SU-DHL-6 (cell line): ENCODE results near the gene ADAMTS14.
"Not testable (repeated sequence)": the region's sequence is repeated elsewhere in the genome, so short reads cannot be mapped to it uniquely, and the experiment has no call there.

Experiments
- H2AFZ ChIP-seq: fragments of 200-600 bp; sonication (generic); 2 replicates; pipeline ENCODE4 v1.6.1; 2014; ENCODE audit warnings: low read depth, mild to moderate bottlenecking, moderate library complexity, mixed read lengths, antibody characterized with exemption, low read length; ENCODE audit not compliant: severe bottlenecking
- H3F3A ChIP-seq: fragments of 200-600 bp; shearing (Covaris generic); 2 replicates; pipeline ENCODE4 v1.6.0; 2016; ENCODE audit warnings: antibody characterized with exemption, mild to moderate bottlenecking; ENCODE audit not compliant: insufficient read depth
- H3K27ac ChIP-seq: fragments of 200-600 bp; sonication (generic); 2 replicates; pipeline ENCODE4 v1.5.1; 2016; ENCODE audit warnings: low read depth, mild to moderate bottlenecking, low read length, moderate library complexity, mixed read lengths
- H3K27me3 ChIP-seq: fragments of 200-600 bp; sonication (generic), shearing (Covaris generic); 2 replicates; pipeline ENCODE4 v1.6.0; 2014; ENCODE audit warnings: mild to moderate bottlenecking, low read length
- H3K36me3 ChIP-seq: fragments of 200-600 bp; sonication (generic); 2 replicates; pipeline ENCODE4 v1.6.1; 2014; ENCODE audit warnings: mild to moderate bottlenecking, low read length, mixed read lengths
- H3K4me2 ChIP-seq: fragments of 300-600, 200-600 bp; shearing (Covaris generic), sonication (generic); 2 replicates; pipeline ENCODE4 v1.6.0; 2014; ENCODE audit warnings: low read length, low read depth, mild to moderate bottlenecking; ENCODE audit not compliant: poor library complexity, severe bottlenecking
- H3K4me3 ChIP-seq: fragments of 200-600 bp; sonication (generic); 2 replicates; pipeline ENCODE4 v1.5.1; 2014; ENCODE audit warnings: antibody characterized with exemption, low read length, mild to moderate bottlenecking, mixed read lengths; ENCODE audit not compliant: insufficient read depth, poor library complexity, severe bottlenecking
- H3K79me2 ChIP-seq: fragments of 200-600 bp; sonication (generic); 2 replicates; pipeline ENCODE4 v1.6.1; 2014; ENCODE audit warnings: mild to moderate bottlenecking, low read length, moderate library complexity; ENCODE audit not compliant: insufficient read depth
- H3K9ac ChIP-seq: fragments of 200-600 bp; sonication (generic); 2 replicates; pipeline ENCODE4 v1.7.0; 2014; ENCODE audit warnings: mild to moderate bottlenecking, low read length
- H3K9me2 ChIP-seq: fragments of 200-600 bp; sonication (generic); replicated peaks from 2 replicates; pipeline ENCODE4 v1.6.1; 2014; ENCODE audit warnings: low read length; ENCODE audit not compliant: insufficient read depth
- H3K9me3 ChIP-seq: fragments of 200-600 bp; sonication (generic); 2 replicates; pipeline ENCODE4 v1.6.1; 2014; ENCODE audit warnings: low read length, mixed read lengths; ENCODE audit not compliant: insufficient read depth
- H4K20me1 ChIP-seq: fragments of 200-600 bp; sonication (generic); 2 replicates; pipeline ENCODE4 v1.6.1; 2014; ENCODE audit warnings: low read depth, mild to moderate bottlenecking, antibody characterized with exemption, low read length, moderate library complexity, mixed read lengths
- CTCF ChIP-seq: fragments of 200-600 bp; sonication (generic); IDR thresholded peaks from one replicate; pipeline ENCODE4 v1.5.1; 2017; ENCODE audit warnings: antibody characterized with exemption, mild to moderate bottlenecking, low read length, moderate library complexity; ENCODE audit not compliant: insufficient read depth, poor library complexity, severe bottlenecking
- EZH2phosphoT487 ChIP-seq: fragments of 200-600 bp; sonication (generic), shearing (Covaris generic); conservative IDR thresholded peaks from 2 replicates; pipeline ENCODE4 v1.6.1; 2018; ENCODE audit warnings: mild to moderate bottlenecking, antibody characterized with exemption, low read length, moderate library complexity, mixed read lengths

Gene ADAMTS14

GRCh38 chr10:70622981-70623844 lies 49.1 kb upstream of the ADAMTS14 start:
- Histone ChIP-seq H4K20me1 (no peaks in the 10 kb centered on the region), H3K9me3 (peaks cover 9% of the 10 kb centered on the region; the same call in 1 of the 2 replicates), H3K79me2 (no peaks in the 10 kb centered on the region), H3K27ac (no peak overlapping the region), H3K27me3 (no peaks in the 10 kb centered on the region), H3K36me3 (peaks cover 7% of the 10 kb centered on the region; the same call in 1 of the 2 replicates), H3K4me2 (no peak overlapping the region), H3K9ac (no peak overlapping the region), H3K4me3 (no peak overlapping the region), H3F3A (no peaks in the 10 kb centered on the region), H3K9me2 (no peaks in the 10 kb centered on the region), H2AFZ (no peak overlapping the region)
- TF ChIP-seq EZH2phosphoT487 (no peak), CTCF (no peak)

- Histone ChIP-seq H2AFZ (no peak overlapping the region), H3K4me2 (no peak overlapping the region), H3K79me2 (no peaks in the 10 kb centered on the region), H4K20me1 (no peaks in the 10 kb centered on the region), H3K9me3 (peaks cover 19% of the 10 kb centered on the region; the same call in 1 of the 2 replicates), H3K4me3 (no peak overlapping the region), H3K9ac (no peak overlapping the region), H3K36me3 (no peaks in the 10 kb centered on the region), H3K9me2 (no peaks in the 10 kb centered on the region), H3K27ac (no peak overlapping the region), H3F3A (no peaks in the 10 kb centered on the region), H3K27me3 (no peaks in the 10 kb centered on the region)
- TF ChIP-seq CTCF (no peak), EZH2phosphoT487 (no peak)
Measured at GRCh38 chr10:70626056-70626455, 46.2 kb upstream of the ADAMTS14 start.

GRCh38 chr10:70629338-70629737 lies 43.0 kb upstream of the ADAMTS14 start:
- Histone ChIP-seq H3K27ac (no peak overlapping the region), H3K4me2 (no peak overlapping the region), H3K9me2 (no peaks in the 10 kb centered on the region), H3F3A (no peaks in the 10 kb centered on the region), H4K20me1 (no peaks in the 10 kb centered on the region), H3K9me3 (peaks cover 10% of the 10 kb centered on the region; the same call in 1 of the 2 replicates), H3K4me3 (no peak overlapping the region), H3K79me2 (no peaks in the 10 kb centered on the region), H3K27me3 (no peaks in the 10 kb centered on the region), H3K36me3 (no peaks in the 10 kb centered on the region), H3K9ac (no peak overlapping the region), H2AFZ (no peak overlapping the region)
- no peak for TF ChIP-seq EZH2phosphoT487
- TF ChIP-seq CTCF: no peak

- not testable (repeated sequence) for H3K9me2 ChIP-seq, H3K36me3 ChIP-seq, H3K27ac ChIP-seq, H3K4me3 ChIP-seq, H3K27me3 ChIP-seq, H2AFZ ChIP-seq, H3F3A ChIP-seq, H3K4me2 ChIP-seq, H3K79me2 ChIP-seq, H3K9ac ChIP-seq, H4K20me1 ChIP-seq
- H3K9me3 ChIP-seq: peaks cover 10% of the 10 kb centered on the region; the same call in 1 of the 2 replicates
Measured at GRCh38 chr10:70631735-70632134, 40.6 kb upstream of the ADAMTS14 start.
